Effector memory CD4-positive, alpha-beta T cell (primary cell): ENCODE data around the gene POU2F3.
A peak's percentile ranks its signal among the peaks of the same experiment; 100 is the strongest.

Experiments
- DNase-seq, 3 donors: peaks; one replicate each; pipeline ENCODE4 v3.0.0-alpha.2; 2020
- H3K27ac ChIP-seq: 2 replicates; pipeline ENCODE4 v1.7.0; 2013; ENCODE audit warnings: mild to moderate bottlenecking, low read length, moderate library complexity; ENCODE audit not compliant: insufficient read depth, poor library complexity, severe bottlenecking
- H3K27me3 ChIP-seq: replicated peaks from 2 replicates; pipeline ENCODE4 v1.7.0; 2013; ENCODE audit warnings: mild to moderate bottlenecking, low read length; ENCODE audit not compliant: insufficient read depth, control insufficient read depth, poor library complexity, severe bottlenecking
- H3K36me3 ChIP-seq: 2 replicates; pipeline ENCODE4 v1.7.0; 2013; ENCODE audit warnings: mild to moderate bottlenecking, low read length, moderate library complexity; ENCODE audit not compliant: control insufficient read depth, insufficient read depth
- H3K4me1 ChIP-seq: 2 replicates; pipeline ENCODE4 v1.7.0; 2013; ENCODE audit warnings: low read length, mild to moderate bottlenecking; ENCODE audit not compliant: control insufficient read depth, insufficient read depth, poor library complexity, severe bottlenecking
- H3K4me3 ChIP-seq: 2 replicates; pipeline ENCODE4 v1.7.0; 2013; ENCODE audit warnings: low read length, low read depth, mild to moderate bottlenecking; ENCODE audit not compliant: insufficient read depth, poor library complexity, severe bottlenecking
- H3K9me3 ChIP-seq: 2 replicates; pipeline ENCODE4 v1.7.0; 2013; ENCODE audit warnings: mild to moderate bottlenecking, low read length, moderate library complexity; ENCODE audit not compliant: control insufficient read depth

Gene POU2F3

DNA sequence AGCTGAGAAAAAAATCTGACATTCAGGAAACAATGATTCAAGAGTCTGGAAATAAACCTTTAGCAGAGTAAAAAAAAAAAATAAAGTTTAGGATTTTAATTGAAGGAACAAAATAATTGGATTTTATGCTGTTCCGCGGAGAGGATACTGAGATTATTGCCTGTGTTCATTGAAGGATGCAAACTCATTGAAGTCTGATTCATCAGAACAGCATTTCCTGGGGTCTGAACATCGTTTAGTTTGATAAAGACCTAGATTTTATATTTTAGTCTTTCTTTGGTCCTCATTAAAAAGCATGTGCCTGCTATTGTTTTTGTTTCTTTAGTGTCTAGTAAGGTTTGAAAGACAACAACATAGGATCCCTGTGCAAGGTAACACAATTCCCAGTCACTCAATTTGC lies 89.6 kb downstream of the POU2F3 start:
- H3K4me1 ChIP-seq, result peaks cover 13% of the 10 kb centered on the region
- H3K4me3 ChIP-seq, result no peak overlapping the region
- H3K27ac ChIP-seq, result no peak overlapping the region
- no peaks in the 10 kb centered on the region for H3K36me3 ChIP-seq
- DNase-seq, result no peak
- no peaks in the 10 kb centered on the region for H3K9me3 ChIP-seq
- H3K27me3 ChIP-seq, result peaks cover 8% of the 10 kb centered on the region

DNA sequence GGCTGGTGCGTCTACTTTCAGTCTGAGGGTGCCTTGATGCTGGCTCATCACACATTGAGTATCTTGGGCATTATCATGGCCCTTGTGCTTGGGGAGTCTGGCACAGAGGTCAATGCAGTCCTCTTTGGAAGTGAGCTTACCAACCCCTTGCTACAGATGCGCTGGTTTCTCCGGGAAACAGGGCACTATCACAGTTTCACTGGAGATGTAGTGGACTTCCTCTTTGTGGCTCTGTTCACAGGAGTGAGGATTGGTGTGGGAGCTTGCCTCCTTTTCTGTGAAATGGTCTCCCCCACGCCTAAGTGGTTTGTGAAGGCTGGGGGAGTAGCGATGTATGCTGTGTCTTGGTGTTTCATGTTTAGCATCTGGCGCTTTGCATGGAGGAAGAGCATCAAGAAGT lies 90.1 kb downstream of the POU2F3 start:
- peaks cover 4% of the 10 kb centered on the region for H3K27me3 ChIP-seq
- no peaks in the 10 kb centered on the region for H3K36me3 ChIP-seq
- DNase-seq, result no peak
- H3K4me3 ChIP-seq, result no peak overlapping the region
- no peaks in the 10 kb centered on the region for H3K9me3 ChIP-seq
- peaks cover 11% of the 10 kb centered on the region for H3K4me1 ChIP-seq
- no peak overlapping the region for H3K27ac ChIP-seq

DNA sequence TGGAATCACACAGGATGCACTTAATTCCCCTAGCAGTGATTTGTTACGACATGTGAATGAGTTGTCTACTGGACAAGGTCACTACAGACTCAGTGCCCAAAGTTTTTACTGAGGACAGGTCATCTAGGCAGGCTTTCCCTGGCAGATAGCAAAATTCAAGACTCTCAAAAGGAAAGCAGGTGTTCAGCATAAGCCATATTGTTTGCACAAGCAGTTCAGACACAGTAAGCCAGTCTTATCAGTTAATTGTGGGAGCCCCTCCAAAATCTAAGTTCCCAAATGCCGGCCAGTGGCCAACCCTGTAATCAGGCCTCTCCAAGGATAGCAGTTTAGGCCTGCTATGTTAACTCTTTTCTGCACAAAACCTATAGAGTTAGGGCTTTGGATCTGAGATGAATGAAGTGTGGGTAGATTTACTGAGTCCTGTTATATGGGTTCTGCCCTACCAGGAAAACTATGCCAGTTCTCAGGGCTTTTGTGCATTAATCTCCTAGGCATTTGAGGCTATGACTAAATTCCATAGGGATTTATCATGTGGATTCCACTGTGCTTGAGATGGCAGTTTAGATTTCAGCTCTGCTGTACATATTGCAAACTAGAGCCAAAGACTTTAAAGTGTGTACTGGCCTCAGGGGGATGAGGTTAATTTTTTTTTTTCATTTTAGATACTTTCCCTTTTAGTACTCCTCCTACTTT lies 91.5 kb downstream of the POU2F3 start:
- DNase-seq, result no peak
- H3K4me3 ChIP-seq, result no peak overlapping the region
- no peak overlapping the region for H3K27ac ChIP-seq

DNA sequence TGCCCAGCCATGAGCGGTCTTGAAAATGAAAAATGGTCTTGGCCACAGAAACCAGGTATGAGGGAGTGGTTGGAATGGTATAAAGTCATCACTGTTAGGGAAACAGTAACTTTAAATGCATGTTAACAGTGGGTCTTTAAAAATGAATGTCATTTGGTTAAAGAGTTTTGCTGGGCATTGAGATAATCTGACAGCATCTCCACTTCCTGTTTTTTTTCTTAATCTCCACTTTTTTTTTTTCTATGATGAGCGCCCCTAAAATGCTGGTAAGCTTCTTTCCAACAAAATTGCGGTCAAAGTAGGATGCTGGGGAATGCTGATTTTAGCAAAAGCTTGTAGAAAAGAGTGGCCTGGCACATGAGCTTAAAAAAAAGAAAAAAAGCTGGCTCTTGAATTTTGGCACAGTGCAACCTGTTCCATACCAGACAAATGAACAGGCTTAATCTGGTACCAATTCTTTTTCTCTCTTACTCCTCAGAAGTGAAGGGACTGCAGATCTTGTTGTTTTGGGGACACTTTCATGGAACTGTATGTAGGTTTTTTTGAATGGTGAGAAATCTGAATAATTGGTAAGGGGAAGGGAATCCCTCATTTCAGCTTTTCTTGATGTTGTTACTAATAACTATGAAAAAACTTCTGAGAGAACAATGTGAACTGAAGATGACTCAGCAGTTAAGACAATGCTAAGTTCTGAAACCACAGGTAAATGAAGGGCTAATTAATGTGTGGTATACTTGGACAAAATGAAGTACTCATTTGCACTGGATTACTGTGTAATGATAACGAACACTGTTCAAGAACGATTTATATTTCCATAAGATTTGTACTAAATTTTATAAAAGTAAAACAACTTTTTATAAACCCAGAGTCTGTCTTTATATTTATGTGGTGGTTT lies 93.1 kb downstream of the POU2F3 start:
- Histone ChIP-seq H3K36me3 (no peaks in the 10 kb centered on the region), H3K27me3 (peaks cover 9% of the 10 kb centered on the region), H3K9me3 (no peaks in the 10 kb centered on the region), H3K27ac (no peak overlapping the region), H3K4me3 (no peak overlapping the region), H3K4me1 (peaks cover 19% of the 10 kb centered on the region)
- no peak for DNase-seq

More for the DNA sequence above, 91.5 kb downstream of the POU2F3 start:
- Histone ChIP-seq H3K27me3 (peaks cover 4% of the 10 kb centered on the region), H3K36me3 (no peaks in the 10 kb centered on the region), H3K9me3 (no peaks in the 10 kb centered on the region), H3K4me1 (peaks cover 13% of the 10 kb centered on the region)

DNA sequence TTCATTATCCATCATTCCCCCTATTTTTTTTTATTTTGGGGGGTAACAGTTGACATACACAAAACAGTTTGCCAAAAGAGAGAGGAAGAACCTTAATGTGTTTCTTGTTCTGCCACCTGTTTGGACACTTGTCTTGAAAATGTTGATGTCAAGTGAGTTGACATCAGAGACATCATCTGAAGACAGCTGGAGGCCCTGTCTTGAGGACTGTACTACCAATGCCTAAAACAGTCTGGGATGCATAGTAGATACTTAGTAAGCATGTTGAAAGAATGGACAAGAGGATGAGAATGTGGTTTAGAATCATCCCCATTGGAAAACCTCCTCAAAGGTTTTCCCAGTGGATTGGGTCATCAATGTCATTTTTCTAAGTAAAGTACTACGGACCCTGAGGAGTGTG lies 93.9 kb downstream of the POU2F3 start:
- H3K4me3 ChIP-seq, result no peak overlapping the region
- no peaks in the 10 kb centered on the region for H3K9me3 ChIP-seq
- peaks cover 19% of the 10 kb centered on the region for H3K4me1 ChIP-seq
- H3K27me3 ChIP-seq, result peaks cover 14% of the 10 kb centered on the region
- no peaks in the 10 kb centered on the region for H3K36me3 ChIP-seq
- no peak for DNase-seq
- H3K27ac ChIP-seq, result no peak overlapping the region

DNA sequence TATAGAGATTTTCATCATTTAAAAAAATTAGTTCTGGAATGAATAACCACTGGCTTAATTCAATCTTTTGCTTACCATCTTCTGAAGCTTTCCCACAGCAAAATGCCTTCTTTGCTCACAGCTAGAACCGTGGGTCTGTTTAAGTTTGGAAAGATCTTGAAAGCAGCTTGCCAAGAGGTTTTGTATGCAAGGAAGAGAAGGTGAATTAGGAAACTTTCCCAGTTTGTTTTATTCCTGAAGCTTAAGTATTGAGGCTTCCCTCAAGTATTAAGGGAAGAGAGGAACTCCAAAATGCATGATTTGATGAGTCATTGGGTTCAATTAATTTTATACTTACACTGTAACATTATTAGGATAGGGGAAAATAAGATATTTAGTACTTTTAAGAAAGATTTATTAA lies 94.4 kb downstream of the POU2F3 start:
- no peaks in the 10 kb centered on the region for H3K36me3 ChIP-seq
- peaks cover 19% of the 10 kb centered on the region for H3K4me1 ChIP-seq
- H3K4me3 ChIP-seq, result no peak overlapping the region
- peaks cover 14% of the 10 kb centered on the region for H3K27me3 ChIP-seq
- H3K27ac ChIP-seq, result no peak overlapping the region
- H3K9me3 ChIP-seq, result no peaks in the 10 kb centered on the region
- no peak for DNase-seq

DNA sequence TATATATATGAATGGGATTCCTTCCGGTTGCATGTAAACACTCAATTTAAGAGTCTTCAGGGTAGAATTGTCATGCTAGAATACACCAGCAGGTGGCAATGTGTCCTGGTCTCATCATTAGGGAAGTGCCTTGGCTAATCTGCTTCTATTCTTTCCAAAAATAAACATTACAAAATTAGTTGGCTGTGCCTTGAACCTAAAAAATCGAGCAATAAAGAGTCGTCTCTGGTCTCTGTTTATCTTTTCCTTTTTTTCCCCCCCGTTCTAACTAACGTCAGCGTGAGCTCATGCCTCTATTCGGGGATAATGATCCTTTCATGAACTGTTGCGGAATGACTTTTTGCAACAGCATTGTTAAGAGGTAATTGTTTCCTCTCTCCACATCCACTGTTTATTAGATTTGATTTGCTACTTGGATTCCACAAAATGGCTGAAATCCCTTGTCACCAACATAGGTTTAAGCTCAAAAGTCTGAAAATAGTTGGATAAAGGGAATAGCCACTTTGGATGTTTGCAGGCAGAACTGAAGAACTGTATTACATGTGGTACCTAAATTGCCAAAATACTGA lies 95.0 kb downstream of the POU2F3 start:
- no peak overlapping the region for H3K27ac ChIP-seq
- H3K4me3 ChIP-seq, result peak overlapping the region; percentile 67
- H3K4me1 ChIP-seq, result peaks cover 19% of the 10 kb centered on the region
- peak in 2 of 3 donors; percentile 16 to 50 for DNase-seq
- peaks cover 12% of the 10 kb centered on the region for H3K27me3 ChIP-seq
- no peaks in the 10 kb centered on the region for H3K9me3 ChIP-seq
- H3K36me3 ChIP-seq, result no peaks in the 10 kb centered on the region

DNA sequence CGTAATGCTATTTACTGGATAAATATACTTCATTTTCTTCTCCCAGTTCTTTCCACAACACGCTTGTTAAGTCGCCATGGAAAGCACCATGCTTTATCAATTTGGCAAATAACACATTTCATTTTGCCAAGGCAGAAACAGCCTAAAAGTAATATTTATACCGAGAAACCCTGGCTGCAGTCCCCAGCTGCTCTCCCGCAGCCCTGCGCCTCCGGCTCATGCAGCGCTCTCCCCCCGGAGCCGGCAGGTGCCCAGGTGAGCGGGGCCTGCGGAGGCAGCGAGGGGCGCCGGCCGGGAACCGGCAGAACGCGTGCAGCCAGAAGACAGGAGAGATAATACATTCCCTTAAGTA lies 95.6 kb downstream of the POU2F3 start:
- H3K9me3 ChIP-seq, result no peaks in the 10 kb centered on the region
- H3K27ac ChIP-seq, result no peak overlapping the region
- H3K36me3 ChIP-seq, result no peaks in the 10 kb centered on the region
- DNase-seq, result no peak
- H3K4me3 ChIP-seq, result peak overlapping the region; percentile 67
- peaks cover 10% of the 10 kb centered on the region for H3K27me3 ChIP-seq
- H3K4me1 ChIP-seq, result peaks cover 19% of the 10 kb centered on the region

DNA sequence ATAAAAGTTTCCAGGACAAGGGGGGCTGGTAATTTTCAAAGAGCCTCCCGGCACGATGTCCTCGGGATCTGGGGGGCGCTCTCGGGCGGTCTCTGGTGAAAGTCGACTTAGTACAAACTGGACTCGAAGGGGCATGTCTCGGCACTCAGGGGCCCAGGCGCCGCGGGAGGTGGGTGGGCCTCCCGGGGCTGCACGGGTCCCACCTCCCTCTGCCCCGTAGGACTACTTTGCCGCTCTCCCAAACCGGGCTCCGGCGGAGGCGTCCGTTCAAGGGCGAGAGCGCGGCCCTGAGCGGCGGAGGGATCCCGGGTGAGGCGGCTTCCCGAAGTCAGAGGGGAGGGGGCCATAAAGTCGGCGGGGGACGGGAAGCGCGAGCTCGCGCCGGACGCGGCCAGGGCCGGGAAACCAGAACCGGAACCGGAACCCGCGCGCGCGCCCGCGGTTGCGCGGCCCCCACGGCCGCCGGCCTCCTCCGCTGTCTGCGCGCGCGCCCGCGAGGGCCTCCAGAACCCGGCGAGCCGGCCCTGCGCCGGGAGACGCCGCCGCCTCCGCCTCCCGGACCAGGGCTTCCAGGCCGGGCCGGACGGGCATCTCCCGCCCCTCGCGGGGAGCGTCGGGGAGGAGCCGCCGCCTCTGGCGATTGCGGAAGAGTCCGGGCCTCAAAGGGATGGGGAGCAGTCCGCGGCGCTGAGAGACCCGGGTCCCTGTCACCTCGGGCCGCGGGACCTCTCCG lies 96.1 kb downstream of the POU2F3 start, which contains the start of gene ARHGEF12:
Gene ARHGEF12, plus strand, starts transcription at position 506 of the 733 bp plus-strand sequence. CDS start 831 bp downstream, outside the sequence.
- Histone ChIP-seq H3K9me3 (no peaks in the 10 kb centered on the region), H3K36me3 (no peaks in the 10 kb centered on the region), H3K27ac (no peak within 1 kb of the TSS), H3K4me1 (peaks cover 19% of the 10 kb centered on the region), H3K4me3 (peak within 1 kb of the TSS; percentile 67), H3K27me3 (peaks cover 10% of the 10 kb centered on the region)
- DNase-seq, result peak; percentile 44 to 63 (median 52)
